HAP-1 (cell line): ENCODE measurements around the gene SLC12A9.

Source experiments
- DNase-seq, 2 experiments: peaks; one replicate each; pipeline ENCODE4 v3.0.0-alpha.2; 2016 to 2020; ENCODE audit warnings: low spot score in 2 of 2
- H3K27me3 ChIP-seq: fragments of 250-450 bp; sonication (Bioruptor Pico); 2 replicates; pipeline ENCODE4 v1.5.1; 2020; ENCODE audit warnings: low read depth, mild to moderate bottlenecking, moderate library complexity
- H3K36me3 ChIP-seq: fragments of 250-450 bp; sonication (Bioruptor Pico); replicated peaks from 2 replicates; pipeline ENCODE4 v1.5.1; 2020; ENCODE audit warnings: mild to moderate bottlenecking
- H3K4me1 ChIP-seq: fragments of 250-450 bp; sonication (Bioruptor Pico); 2 replicates; pipeline ENCODE4 v1.5.1; 2020; ENCODE audit warnings: mild to moderate bottlenecking
- H3K4me3 ChIP-seq: fragments of 250-450 bp; sonication (Bioruptor Pico); 2 replicates; pipeline ENCODE4 v1.5.1; 2020; ENCODE audit warnings: mild to moderate bottlenecking, moderate library complexity
- H3K9me3 ChIP-seq: fragments of 250-450 bp; sonication (Bioruptor Pico); 2 replicates; pipeline ENCODE4 v1.5.1; 2020; ENCODE audit warnings: mild to moderate bottlenecking, moderate library complexity
- in situ Hi-C: fragments of 300-500 bp; cut with MboI; formaldehyde crosslinking; loops from 3 replicates; pipeline ENCODE4 v1.14.3; 2020; ENCODE audit warnings: low sequenced_read_pairs, inconsistent platforms, mixed read lengths

The SLC12A9 gene

GRCh38 chr7:100878013-100878412, 25.5 kb downstream of the SLC12A9 start:
- H3K4me1 ChIP-seq, result peaks cover 8% of the 10 kb centered on the region

GRCh38 chr7:100878685-100879084, 26.2 kb downstream of the SLC12A9 start:
- Histone ChIP-seq H3K27me3 (no peaks in the 10 kb centered on the region), H3K4me3 (no peak overlapping the region), H3K4me1 (peaks cover 8% of the 10 kb centered on the region), H3K36me3 (peaks cover 84% of the 10 kb centered on the region), H3K9me3 (no peaks in the 10 kb centered on the region)
- in situ Hi-C loops, result no loop called here
- DNase-seq, result no peak

More at GRCh38 chr7:100878013-100878412, 25.5 kb downstream of the SLC12A9 start:
- Histone ChIP-seq H3K27me3 (no peaks in the 10 kb centered on the region), H3K4me3 (no peak overlapping the region), H3K36me3 (peaks cover 84% of the 10 kb centered on the region), H3K9me3 (no peaks in the 10 kb centered on the region)
- in situ Hi-C loops, result no loop called here
- DNase-seq, result no peak

- Histone ChIP-seq H3K27me3 (no peaks in the 10 kb centered on the region), H3K36me3 (peaks cover 88% of the 10 kb centered on the region), H3K9me3 (no peaks in the 10 kb centered on the region), H3K4me1 (no peaks in the 10 kb centered on the region; the same call in 1 of the 2 replicates), H3K4me3 (no peak overlapping the region)
- no peak for DNase-seq
- in situ Hi-C loops, result no loop called here
These were observed 27.3 kb downstream of the SLC12A9 start for GRCh38 chr7:100879685-100880261.

DNA sequence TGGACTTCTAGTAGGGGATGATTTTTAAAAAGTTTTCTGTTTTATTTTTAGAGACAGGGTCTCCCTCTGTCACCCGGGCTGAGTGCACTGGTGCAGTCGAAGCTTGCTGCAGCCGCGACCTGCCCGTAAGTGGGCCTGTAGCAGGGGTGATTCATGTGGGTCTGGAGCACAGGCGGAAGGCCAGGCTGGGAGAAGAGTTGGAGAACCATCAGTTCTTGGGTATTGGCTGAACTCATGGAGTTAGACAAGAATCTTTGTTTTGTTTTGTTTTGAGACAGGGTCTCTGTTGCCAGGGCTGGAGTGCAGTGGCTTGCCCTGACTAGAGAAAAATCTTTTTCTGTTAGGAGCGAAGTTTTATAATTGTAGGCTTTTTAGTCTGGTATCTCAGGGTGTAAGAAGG, 28.1 kb downstream of the SLC12A9 start:
- no peak for DNase-seq
- in situ Hi-C loops, result no loop called here
- H3K4me3 ChIP-seq, result no peak overlapping the region
- H3K4me1 ChIP-seq, result no peaks in the 10 kb centered on the region; the same call in 1 of the 2 replicates
- no peaks in the 10 kb centered on the region for H3K9me3 ChIP-seq
- peaks cover 90% of the 10 kb centered on the region for H3K36me3 ChIP-seq
- H3K27me3 ChIP-seq, result no peaks in the 10 kb centered on the region

- in situ Hi-C loops, result no loop called here
- Histone ChIP-seq H3K27me3 (no peaks in the 10 kb centered on the region), H3K4me1 (no peaks in the 10 kb centered on the region; the same call in 1 of the 2 replicates), H3K9me3 (no peaks in the 10 kb centered on the region), H3K4me3 (no peak overlapping the region), H3K36me3 (peaks cover 90% of the 10 kb centered on the region)
- DNase-seq, result no peak
These were observed 28.6 kb downstream of the SLC12A9 start for GRCh38 chr7:100881136-100881535.

GRCh38 chr7:100882201-100882600, 29.7 kb downstream of the SLC12A9 start:
- Histone ChIP-seq H3K27me3 (no peaks in the 10 kb centered on the region), H3K36me3 (peaks cover 92% of the 10 kb centered on the region), H3K4me3 (no peak overlapping the region), H3K9me3 (no peaks in the 10 kb centered on the region), H3K4me1 (no peaks in the 10 kb centered on the region)
- in situ Hi-C loops, result no loop called here
- DNase-seq, result no peak

GRCh38 chr7:100882785-100883526, 30.4 kb downstream of the SLC12A9 start:
- Histone ChIP-seq H3K4me1 (no peaks in the 10 kb centered on the region), H3K36me3 (peaks cover 94% of the 10 kb centered on the region), H3K4me3 (no peak overlapping the region), H3K9me3 (no peaks in the 10 kb centered on the region), H3K27me3 (no peaks in the 10 kb centered on the region)
- no peak for DNase-seq
- in situ Hi-C loops, result no loop called here

GRCh38 chr7:100884736-100885439, 32.4 kb downstream of the SLC12A9 start:
- Histone ChIP-seq H3K4me3 (no peak overlapping the region), H3K36me3 (peaks cover 90% of the 10 kb centered on the region), H3K9me3 (no peaks in the 10 kb centered on the region), H3K4me1 (peaks cover 7% of the 10 kb centered on the region), H3K27me3 (no peaks in the 10 kb centered on the region)
- in situ Hi-C loops, result no loop called here
- no peak for DNase-seq

GRCh38 chr7:100885440-100886141, 33.1 kb downstream of the SLC12A9 start:
- in situ Hi-C loops, result no loop called here
- peaks cover 83% of the 10 kb centered on the region for H3K36me3 ChIP-seq
- no peak overlapping the region for H3K4me3 ChIP-seq
- H3K27me3 ChIP-seq, result no peaks in the 10 kb centered on the region
- no peaks in the 10 kb centered on the region for H3K9me3 ChIP-seq
- H3K4me1 ChIP-seq, result peaks cover 14% of the 10 kb centered on the region
- no peak for DNase-seq

DNA sequence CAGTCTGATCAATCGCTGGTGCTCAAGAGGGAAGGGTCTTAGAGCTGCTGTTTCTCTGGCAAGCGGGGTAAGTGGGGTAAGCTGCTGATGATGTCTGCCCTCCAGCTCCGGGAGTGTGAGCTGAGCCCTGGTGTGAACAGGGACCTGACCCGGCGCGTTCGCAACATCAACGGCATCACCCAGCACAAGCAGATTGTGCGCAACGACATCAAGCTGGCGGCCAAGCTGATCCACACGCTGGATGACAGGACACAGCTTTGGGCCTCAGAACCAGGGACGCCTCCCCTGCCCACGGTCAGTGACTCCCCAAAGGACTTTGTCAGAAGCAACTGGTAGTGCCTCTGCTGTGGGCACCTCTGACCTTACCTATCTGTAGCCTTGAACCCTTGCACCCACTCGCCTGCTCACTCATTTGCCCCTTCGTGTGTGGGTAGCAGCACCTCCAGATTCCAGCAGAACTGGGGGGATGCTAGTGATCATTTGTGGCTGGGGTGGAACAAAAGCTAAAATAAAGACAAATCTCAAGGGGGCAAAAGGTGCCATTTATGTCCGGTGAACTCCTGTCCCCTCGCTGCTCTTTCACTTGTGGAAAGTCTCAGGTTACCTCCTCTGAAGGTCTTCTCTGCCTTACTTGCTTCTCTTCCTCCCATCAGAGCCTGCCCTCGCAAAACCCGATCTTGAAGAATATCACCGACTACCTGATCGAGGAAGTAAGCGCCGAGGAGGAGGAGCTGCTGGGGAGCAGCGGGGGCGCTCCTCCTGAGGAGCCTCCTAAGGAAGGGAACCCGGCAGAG, 33.8 kb downstream of the SLC12A9 start:
- Histone ChIP-seq H3K4me1 (peaks cover 15% of the 10 kb centered on the region), H3K36me3 (peaks cover 77% of the 10 kb centered on the region), H3K9me3 (no peaks in the 10 kb centered on the region), H3K4me3 (no peak overlapping the region), H3K27me3 (no peaks in the 10 kb centered on the region)
- in situ Hi-C loops, result no loop called here
- DNase-seq, result no peak

DNA sequence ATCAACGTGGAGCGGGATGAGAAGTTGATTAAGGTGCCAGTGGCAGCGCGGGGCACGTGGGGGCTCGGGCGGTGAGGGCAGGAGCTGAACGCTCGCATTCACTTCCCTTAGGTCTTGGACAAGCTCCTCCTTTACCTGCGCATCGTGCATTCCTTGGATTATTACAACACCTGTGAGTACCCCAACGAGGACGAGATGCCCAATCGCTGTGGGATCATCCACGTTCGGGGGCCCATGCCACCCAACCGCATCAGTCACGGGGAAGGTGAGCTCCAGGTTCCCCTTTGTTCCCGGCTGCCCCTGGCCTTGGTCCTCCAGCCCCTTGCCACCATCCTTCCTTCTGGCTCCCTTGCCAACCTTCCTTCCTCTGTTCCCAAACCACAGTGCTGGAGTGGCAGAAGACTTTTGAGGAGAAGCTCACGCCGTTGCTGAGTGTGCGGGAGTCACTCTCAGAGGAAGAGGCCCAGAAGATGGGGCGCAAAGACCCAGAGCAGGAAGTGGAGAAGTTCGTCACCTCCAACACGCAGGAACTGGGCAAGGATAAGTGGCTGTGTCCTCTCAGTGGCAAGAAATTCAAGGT, 34.5 kb downstream of the SLC12A9 start:
- H3K36me3 ChIP-seq, result peaks cover 70% of the 10 kb centered on the region

GRCh38 chr7:100887516-100888290, 35.2 kb downstream of the SLC12A9 start:
- in situ Hi-C loops, result no loop called here
- Histone ChIP-seq H3K9me3 (no peaks in the 10 kb centered on the region), H3K4me1 (peaks cover 15% of the 10 kb centered on the region), H3K27me3 (no peaks in the 10 kb centered on the region), H3K36me3 (peaks cover 65% of the 10 kb centered on the region), H3K4me3 (no peak overlapping the region; the same call in 1 of the 2 replicates)
- no peak for DNase-seq

More for the DNA sequence above, 34.5 kb downstream of the SLC12A9 start:
- no peaks in the 10 kb centered on the region for H3K9me3 ChIP-seq
- no peaks in the 10 kb centered on the region for H3K27me3 ChIP-seq
- H3K4me3 ChIP-seq, result no peak overlapping the region
- H3K4me1 ChIP-seq, result peaks cover 15% of the 10 kb centered on the region
- in situ Hi-C loops, result no loop called here
- DNase-seq, result no peak
